ES-I3 (cell line): ENCODE data around the gene SBNO1.
"Not testable (repeated sequence)": the region's sequence is repeated elsewhere in the genome, so short reads cannot be mapped to it uniquely, and the experiment has no call there.

Experiments
- H3K36me3 ChIP-seq: 2 replicates; pipeline ENCODE4 v1.6.1; 2013; ENCODE audit warnings: mild to moderate bottlenecking, low read length, control low read depth, moderate library complexity; ENCODE audit not compliant: insufficient read depth
- H3K4me1 ChIP-seq: 2 replicates; pipeline ENCODE4 v1.6.1; 2013; ENCODE audit warnings: mild to moderate bottlenecking, control low read depth, low read length; ENCODE audit not compliant: insufficient read depth
- H3K9ac ChIP-seq: 2 replicates; pipeline ENCODE4 v1.6.1; 2013; ENCODE audit warnings: low read depth, mild to moderate bottlenecking, low read length, moderate library complexity
- H3K9me3 ChIP-seq: 2 replicates; pipeline ENCODE4 v1.6.1; 2013; ENCODE audit warnings: mild to moderate bottlenecking, low read length, moderate library complexity; ENCODE audit not compliant: control insufficient read depth, insufficient read depth

Gene SBNO1

GRCh38 chr12:123265851-123266678, 98.6 kb downstream of the SBNO1 start:
- no peak overlapping the region for H3K9ac ChIP-seq

GRCh38 chr12:123264642-123265041, 100.0 kb downstream of the SBNO1 start:
- Histone ChIP-seq H3K4me1 (peaks cover 7% of the 10 kb centered on the region), H3K9me3 (no peaks in the 10 kb centered on the region), H3K36me3 (peaks cover 15% of the 10 kb centered on the region), H3K9ac (no peak overlapping the region)

More at GRCh38 chr12:123265851-123266678, 98.6 kb downstream of the SBNO1 start:
- H3K4me1 ChIP-seq = peaks cover 7% of the 10 kb centered on the region
- H3K9me3 ChIP-seq = no peaks in the 10 kb centered on the region
- peaks cover 7% of the 10 kb centered on the region; the same call in 1 of the 2 replicates for H3K36me3 ChIP-seq

GRCh38 chr12:123263196-123263817, 101.3 kb downstream of the SBNO1 start:
- Histone ChIP-seq H3K36me3 (peaks cover 21% of the 10 kb centered on the region), H3K9ac (no peak overlapping the region), H3K4me1 (peaks cover 7% of the 10 kb centered on the region; the same call in 1 of the 2 replicates), H3K9me3 (no peaks in the 10 kb centered on the region)

- Histone ChIP-seq H3K9me3 (no peaks in the 10 kb centered on the region), H3K9ac (no peak overlapping the region), H3K36me3 (peaks cover 24% of the 10 kb centered on the region), H3K4me1 (peaks cover 7% of the 10 kb centered on the region; the same call in 1 of the 2 replicates)
These were observed 103.5 kb downstream of the SBNO1 start for GRCh38 chr12:123261196-123261595.

- no peak overlapping the region for H3K9ac ChIP-seq
- peaks cover 7% of the 10 kb centered on the region; the same call in 1 of the 2 replicates for H3K4me1 ChIP-seq
- H3K36me3 ChIP-seq = peaks cover 33% of the 10 kb centered on the region
- no peaks in the 10 kb centered on the region for H3K9me3 ChIP-seq
These were observed 104.6 kb downstream of the SBNO1 start for GRCh38 chr12:123260081-123260480.

GRCh38 chr12:123258593-123258992, 106.1 kb downstream of the SBNO1 start:
- Histone ChIP-seq H3K9ac (no peak overlapping the region), H3K4me1 (peaks cover 7% of the 10 kb centered on the region; the same call in 1 of the 2 replicates), H3K36me3 (peaks cover 34% of the 10 kb centered on the region), H3K9me3 (no peaks in the 10 kb centered on the region)

GRCh38 chr12:123254853-123255446, 109.7 kb downstream of the SBNO1 start:
- Histone ChIP-seq H3K9ac (no peak overlapping the region), H3K36me3 (peaks cover 19% of the 10 kb centered on the region), H3K9me3 (no peaks in the 10 kb centered on the region), H3K4me1 (peaks cover 14% of the 10 kb centered on the region)

GRCh38 chr12:123253641-123254459, 110.8 kb downstream of the SBNO1 start:
- Histone ChIP-seq H3K36me3 (peaks cover 15% of the 10 kb centered on the region), H3K9me3 (no peaks in the 10 kb centered on the region), H3K4me1 (peaks cover 14% of the 10 kb centered on the region), H3K9ac (no peak overlapping the region)

- peaks cover 14% of the 10 kb centered on the region for H3K4me1 ChIP-seq
- H3K9ac ChIP-seq, H3K36me3 ChIP-seq, H3K9me3 ChIP-seq: not testable (repeated sequence)
These were observed 112.3 kb downstream of the SBNO1 start for GRCh38 chr12:123252365-123252764.

GRCh38 chr12:123251403-123252076, 113.1 kb downstream of the SBNO1 start:
- no peak overlapping the region for H3K9ac ChIP-seq
- H3K36me3 ChIP-seq = peaks cover 10% of the 10 kb centered on the region
- H3K9me3 ChIP-seq = no peaks in the 10 kb centered on the region
- H3K4me1 ChIP-seq = peaks cover 14% of the 10 kb centered on the region

- Histone ChIP-seq H3K9me3 (no peaks in the 10 kb centered on the region), H3K4me1 (peaks cover 14% of the 10 kb centered on the region), H3K9ac (peak overlapping the region; percentile 22), H3K36me3 (peaks cover 6% of the 10 kb centered on the region)
These were observed 113.9 kb downstream of the SBNO1 start for GRCh38 chr12:123250471-123251383.

- H3K4me1 ChIP-seq = peaks cover 14% of the 10 kb centered on the region
- H3K36me3 ChIP-seq, H3K9me3 ChIP-seq, H3K9ac ChIP-seq: not testable (repeated sequence)
These were observed 115.5 kb downstream of the SBNO1 start for GRCh38 chr12:123248996-123249741.
